ENCODE measurements around the gene KIF21B. TPM values are rescaled to one million over a fixed set of nuclear protein-coding genes. Genes with fewer than 3 reads are reported as not detected.

KIF21B gene
- total and polyA plus RNA-seq, 8 donors, result 2.0 to 15.1 (median 9.5) TPM

DNA sequence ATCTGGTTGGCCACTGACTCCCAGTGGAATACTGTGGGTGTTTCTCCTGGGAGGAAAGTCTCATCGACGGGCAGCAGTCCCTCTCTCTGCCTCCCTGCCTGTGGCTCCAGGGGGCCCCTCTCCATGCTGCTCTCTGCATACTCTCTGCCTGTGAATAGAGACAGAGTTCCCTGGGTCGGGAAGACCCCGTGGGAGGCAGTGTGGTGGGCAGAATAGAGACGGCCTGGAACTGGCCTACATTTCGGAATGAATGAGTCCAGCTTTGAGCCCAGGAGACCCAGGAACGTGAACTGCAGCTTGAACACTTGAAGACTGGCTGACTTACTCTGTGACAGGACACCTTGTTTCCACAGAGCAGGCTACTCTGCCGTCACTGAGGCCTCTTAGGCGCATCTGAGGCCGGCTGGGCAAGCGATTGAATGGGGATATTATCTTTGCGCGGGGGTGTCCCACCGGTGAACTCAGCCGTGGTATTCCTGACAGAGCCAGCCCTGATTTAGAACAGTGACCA is 64.0 kb downstream of the KIF21B start:
- H3K36me3 ChIP-seq, result no peaks in the 10 kb centered on the region
- ATAC-seq, result no peak
- DNase-seq, result no peak
- H3K4me3 ChIP-seq, result no peak overlapping the region
- no peaks in the 10 kb centered on the region for H3K27me3 ChIP-seq
- TF ChIP-seq, protein P1, sequence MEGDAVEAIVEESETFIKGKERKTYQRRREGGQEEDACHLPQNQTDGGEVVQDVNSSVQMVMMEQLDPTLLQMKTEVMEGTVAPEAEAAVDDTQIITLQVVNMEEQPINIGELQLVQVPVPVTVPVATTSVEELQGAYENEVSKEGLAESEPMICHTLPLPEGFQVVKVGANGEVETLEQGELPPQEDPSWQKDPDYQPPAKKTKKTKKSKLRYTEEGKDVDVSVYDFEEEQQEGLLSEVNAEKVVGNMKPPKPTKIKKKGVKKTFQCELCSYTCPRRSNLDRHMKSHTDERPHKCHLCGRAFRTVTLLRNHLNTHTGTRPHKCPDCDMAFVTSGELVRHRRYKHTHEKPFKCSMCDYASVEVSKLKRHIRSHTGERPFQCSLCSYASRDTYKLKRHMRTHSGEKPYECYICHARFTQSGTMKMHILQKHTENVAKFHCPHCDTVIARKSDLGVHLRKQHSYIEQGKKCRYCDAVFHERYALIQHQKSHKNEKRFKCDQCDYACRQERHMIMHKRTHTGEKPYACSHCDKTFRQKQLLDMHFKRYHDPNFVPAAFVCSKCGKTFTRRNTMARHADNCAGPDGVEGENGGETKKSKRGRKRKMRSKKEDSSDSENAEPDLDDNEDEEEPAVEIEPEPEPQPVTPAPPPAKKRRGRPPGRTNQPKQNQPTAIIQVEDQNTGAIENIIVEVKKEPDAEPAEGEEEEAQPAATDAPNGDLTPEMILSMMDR (IDR thresholded peaks at IDR 0.05), result no peak
- no peaks in the 10 kb centered on the region for H3K4me1 ChIP-seq
- intact Hi-C loops (cut with DNase I), result no loop called here
- H3K9me3 ChIP-seq, result no peaks in the 10 kb centered on the region
- H3K27ac ChIP-seq, result no peak overlapping the region

DNA sequence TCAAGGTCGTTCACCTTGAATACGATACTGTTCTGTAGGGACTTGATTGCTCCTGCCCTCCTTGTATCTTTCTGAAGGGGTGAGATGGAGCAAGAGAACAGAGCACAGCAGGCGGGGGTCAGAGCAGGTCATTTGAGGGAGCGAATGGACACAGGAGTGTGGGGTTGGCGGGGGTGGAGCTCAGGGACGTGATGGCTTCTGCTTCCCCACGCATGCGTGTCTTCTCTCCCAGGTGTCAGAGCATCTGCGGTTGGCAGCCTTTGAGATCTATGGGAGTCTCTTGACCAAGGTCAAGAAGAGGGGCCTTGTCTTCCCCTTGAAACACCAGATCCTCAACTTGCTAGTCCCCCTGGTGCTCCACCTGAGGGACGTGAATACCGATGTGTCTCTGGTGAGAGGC is 64.9 kb downstream of the KIF21B start:
- Histone ChIP-seq H3K4me3 (no peak overlapping the region), H3K9me3 (no peaks in the 10 kb centered on the region), H3K4me1 (no peaks in the 10 kb centered on the region), H3K36me3 (no peaks in the 10 kb centered on the region), H3K27me3 (no peaks in the 10 kb centered on the region), H3K27ac (no peak overlapping the region)
- ATAC-seq (no peak), DNase-seq (no peak)
- TF ChIP-seq, protein P1 (IDR thresholded peaks at IDR 0.05), result no peak
- intact Hi-C loops (cut with DNase I), result no loop called here

DNA sequence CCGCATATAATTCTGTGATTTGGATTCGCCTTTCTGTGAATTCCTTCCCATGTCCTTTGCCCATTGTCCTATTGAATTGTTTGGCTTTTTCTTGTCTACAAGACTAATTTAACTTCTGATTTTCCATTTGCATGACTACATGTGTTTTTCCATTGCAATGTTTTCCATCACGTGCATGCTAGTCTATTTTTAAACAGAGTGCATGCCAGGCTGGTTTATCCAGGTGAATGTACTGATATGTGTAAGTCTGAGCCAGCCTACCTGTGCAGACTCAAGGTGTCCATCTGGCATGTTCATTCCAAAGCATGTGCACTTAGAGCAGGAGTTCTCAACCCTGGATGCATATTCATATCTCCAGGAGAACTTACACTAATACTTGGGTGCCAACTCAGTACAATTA is 69.1 kb downstream of the KIF21B start:
- no peak for DNase-seq
- no peak overlapping the region for H3K27ac ChIP-seq
- H3K9me3 ChIP-seq, result no peaks in the 10 kb centered on the region
- no peak overlapping the region for H3K4me3 ChIP-seq
- intact Hi-C loops (cut with DNase I), result no loop called here
- H3K4me1 ChIP-seq, result no peaks in the 10 kb centered on the region
- H3K27me3 ChIP-seq, result no peaks in the 10 kb centered on the region
- TF ChIP-seq, protein P1 (IDR thresholded peaks at IDR 0.05), result no peak
- H3K36me3 ChIP-seq, result no peaks in the 10 kb centered on the region
- ATAC-seq, result no peak

DNA sequence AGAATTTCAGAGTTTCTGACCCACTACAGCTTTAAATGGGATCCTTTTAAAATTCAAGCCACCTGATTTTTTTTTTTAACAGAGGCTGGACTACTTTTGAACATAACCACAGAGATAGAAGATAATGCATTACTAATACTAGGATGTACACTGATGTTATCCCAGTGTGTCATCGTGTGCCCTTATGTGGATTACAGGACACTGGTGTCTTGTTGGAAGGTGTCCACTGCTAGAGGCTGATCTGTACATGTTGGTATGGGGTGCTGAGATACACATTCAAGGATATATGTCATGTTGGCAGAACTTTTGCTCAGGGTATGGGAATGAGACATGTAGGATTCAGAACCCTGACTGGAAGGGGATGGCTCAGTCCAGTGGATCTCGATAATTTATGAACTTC is 72.5 kb downstream of the KIF21B start:
- no peak overlapping the region for H3K4me3 ChIP-seq
- DNase-seq (no peak), ATAC-seq (no peak)
- H3K36me3 ChIP-seq, result no peaks in the 10 kb centered on the region
- H3K27me3 ChIP-seq, result no peaks in the 10 kb centered on the region
- no peaks in the 10 kb centered on the region for H3K4me1 ChIP-seq
- H3K27ac ChIP-seq, result no peak overlapping the region
- TF ChIP-seq, protein P1 (IDR thresholded peaks at IDR 0.05), result no peak
- intact Hi-C loops (cut with DNase I), result no loop called here
- peaks cover 0 to 11% of the 10 kb centered on the region in 2 donors for H3K9me3 ChIP-seq

DNA sequence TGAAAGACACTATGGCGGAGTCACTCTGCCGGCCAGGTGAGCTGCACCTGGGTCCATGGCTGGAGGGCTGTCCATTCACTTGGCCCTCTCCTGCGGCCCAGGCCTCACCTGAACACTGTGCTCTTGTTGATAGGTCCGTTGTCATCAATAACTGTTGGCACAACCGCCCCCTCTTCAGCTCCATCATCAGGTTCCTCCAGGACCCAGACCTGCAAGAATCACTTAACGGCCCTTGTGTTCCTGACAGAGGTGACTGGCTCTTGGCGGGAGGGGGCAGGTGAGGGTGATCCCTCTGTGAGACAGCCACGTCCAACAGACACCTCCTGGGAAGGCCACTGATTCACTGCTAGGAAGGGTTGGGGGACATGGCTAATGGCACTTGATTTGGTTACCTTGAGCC is 73.9 kb downstream of the KIF21B start:
- no peak for DNase-seq
- Histone ChIP-seq H3K4me1 (no peaks in the 10 kb centered on the region), H3K9me3 (peaks cover 0 to 11% of the 10 kb centered on the region in 2 donors), H3K27ac (no peak overlapping the region), H3K4me3 (no peak overlapping the region), H3K27me3 (no peaks in the 10 kb centered on the region), H3K36me3 (no peaks in the 10 kb centered on the region)
- intact Hi-C loops (cut with DNase I), result no loop called here
- TF ChIP-seq, protein P1 (IDR thresholded peaks at IDR 0.05), result no peak
- no peak for ATAC-seq

Measured in left lung (tissue), 10 donors.